GM21717 (cell line): Measurements from ENCODE around the gene CFHR4.
"Not testable (repeated sequence)": the region's sequence is repeated elsewhere in the genome, so short reads cannot be mapped to it uniquely, and the experiment has no call there.

Source experiments
- ATAC-seq: cut with Tn5 transposase; IDR thresholded peaks from one replicate; pipeline ENCODE4 v1.9.1; 2021; ENCODE audit warnings: mild to moderate bottlenecking, moderate library complexity; ENCODE audit not compliant: unreplicated experiment

CFHR4 gene

DNA sequence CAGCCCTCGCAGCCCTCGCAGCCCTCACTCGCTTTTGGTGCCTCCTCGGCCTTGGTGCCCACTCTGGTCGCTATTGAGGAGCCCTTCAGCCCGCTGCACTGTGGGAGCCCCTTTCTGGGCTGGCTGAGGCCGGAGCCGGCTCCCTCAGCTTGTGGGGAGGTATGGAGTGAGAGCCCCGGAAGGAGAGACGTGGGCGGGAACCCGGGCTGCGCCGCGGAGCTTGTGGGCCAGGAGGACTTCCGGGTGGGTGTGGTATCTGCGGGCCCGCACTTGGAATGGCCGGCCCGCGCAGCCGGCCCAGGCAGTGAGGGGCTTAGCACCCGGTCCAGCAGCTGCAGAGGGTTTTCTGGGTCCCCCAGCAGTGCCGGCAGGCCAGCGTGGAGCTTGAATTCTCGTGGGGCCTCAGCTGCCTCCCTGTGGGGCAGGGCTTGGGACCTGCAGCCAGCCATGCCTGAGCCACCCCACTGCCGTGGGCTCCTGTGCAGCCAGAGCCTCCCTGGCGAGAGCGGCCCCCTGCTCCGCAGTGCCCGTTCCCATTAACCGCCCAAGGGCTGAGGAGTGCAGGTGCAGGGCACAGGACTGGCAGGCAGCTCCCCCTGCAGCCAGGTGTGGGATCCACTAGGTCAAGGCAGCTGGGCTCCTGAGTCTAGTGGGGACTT lies 45.8 kb downstream of the CFHR4 start:
- ATAC-seq, result no peak

DNA sequence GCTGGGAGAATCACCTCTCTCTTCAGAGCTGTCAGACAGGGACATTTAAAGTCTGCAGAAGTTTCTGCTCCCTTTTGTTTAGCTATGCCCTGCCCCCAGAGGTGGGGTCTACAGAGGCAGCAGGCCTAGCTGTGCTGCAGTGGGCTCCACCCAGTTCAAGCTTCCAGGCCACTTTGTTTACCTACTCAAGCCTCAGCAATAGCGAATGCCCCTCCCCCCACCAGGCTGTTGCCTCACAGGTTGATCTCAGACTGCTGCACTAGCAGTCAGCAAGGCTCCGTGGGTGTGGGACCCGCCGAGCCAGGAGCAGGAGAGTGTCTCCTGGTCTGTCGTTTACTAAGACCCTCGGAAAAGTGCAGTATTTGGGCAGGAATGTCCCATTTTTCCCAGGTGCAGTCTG lies 53.6 kb downstream of the CFHR4 start:
- ATAC-seq, result not testable (repeated sequence)

DNA sequence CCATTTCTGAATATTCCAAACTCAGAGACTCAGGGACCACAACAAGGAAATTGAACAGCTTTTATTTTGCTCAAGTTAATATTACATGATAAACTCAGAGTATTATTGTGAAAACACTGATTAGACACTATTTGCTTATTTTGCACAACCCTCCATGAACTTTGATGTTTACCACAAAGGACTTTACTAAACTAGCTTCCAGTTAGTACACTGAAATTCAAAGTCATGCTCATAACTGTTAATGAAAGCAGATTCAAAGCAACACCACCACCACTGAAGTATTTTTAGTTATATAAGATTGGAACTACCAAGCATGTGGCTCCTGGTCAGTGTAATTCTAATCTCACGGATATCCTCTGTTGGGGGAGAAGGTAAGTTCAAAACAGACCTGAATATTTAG lies 55.7 kb downstream of the CFHR4 start, which contains the start of gene CFHR2:
CFHR2 (plus strand) TSS at position 171 of the 400 bp plus-strand sequence; CDS start at position 314, 143 bp downstream.
- ATAC-seq, result not testable (repeated sequence)

DNA sequence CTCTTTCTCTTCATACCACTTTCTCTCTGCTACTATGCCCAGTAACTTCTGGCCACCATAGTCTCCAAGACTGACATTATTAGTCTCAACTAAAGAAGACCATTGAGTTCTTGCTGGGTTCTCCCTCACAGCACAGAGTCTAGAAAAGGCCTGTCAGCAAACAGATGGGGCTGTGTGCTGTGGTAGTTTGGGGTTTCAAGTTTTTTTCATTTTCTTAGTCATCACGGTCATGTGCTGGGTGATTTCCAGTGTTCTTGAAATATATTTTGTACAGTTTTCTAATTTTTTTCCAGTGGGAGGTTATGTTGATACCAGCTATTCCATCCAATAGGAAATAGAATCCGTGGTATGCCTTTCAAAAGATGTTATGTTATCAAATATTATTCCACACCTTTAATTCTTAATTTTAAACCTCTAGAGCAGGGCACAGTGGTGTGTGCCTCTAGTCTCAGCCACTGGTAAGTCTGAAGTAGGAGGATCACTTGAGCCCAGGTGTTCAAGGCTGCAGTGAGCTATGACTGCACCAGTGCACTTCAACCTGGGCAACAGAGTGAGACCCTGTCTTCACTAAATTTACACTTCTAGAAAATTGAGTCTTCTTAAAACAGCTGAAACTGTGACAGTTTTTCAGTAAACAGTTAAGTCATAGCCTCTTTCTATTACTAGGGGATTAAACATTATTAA lies 64.0 kb downstream of the CFHR4 start:
- peak; percentile 91 for ATAC-seq

DNA sequence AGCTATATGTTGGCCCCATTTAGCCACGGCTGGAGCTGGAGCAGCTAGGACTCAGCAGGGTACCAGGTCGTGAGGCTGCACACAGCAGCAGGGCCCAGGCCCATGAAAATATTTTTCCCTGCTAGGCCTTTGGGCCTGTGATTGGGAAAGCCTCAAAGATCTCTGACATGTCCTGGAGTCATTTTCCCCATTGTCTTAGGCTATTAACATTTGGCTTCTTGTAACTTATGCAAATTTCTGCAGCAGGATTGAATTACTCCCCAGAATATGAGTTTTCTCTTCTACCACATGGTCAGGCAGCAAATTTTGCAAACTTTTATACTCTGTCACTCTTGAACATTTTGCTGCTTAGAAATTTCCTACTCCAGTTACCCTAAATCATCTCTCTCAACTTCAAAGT lies 66.9 kb downstream of the CFHR4 start:
- no peak for ATAC-seq

DNA sequence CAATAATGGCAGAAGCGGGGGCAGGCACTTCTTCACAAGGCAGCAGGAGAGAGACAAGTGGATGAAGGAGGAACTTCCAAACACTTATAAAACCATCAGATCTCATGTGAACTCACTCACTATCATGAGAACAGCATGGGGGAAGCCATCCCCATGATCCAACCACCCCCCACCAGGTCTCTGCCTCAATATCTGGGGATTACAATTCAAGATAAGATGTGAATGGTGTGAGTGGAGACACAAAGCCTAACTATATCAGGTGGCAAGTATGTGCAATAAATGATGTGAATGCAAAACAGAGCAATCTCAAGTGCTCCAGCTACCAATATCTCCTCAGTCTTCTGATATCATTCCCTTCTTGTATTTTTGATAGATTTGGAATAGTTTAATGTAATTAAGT lies 68.1 kb downstream of the CFHR4 start:
- no peak for ATAC-seq

DNA sequence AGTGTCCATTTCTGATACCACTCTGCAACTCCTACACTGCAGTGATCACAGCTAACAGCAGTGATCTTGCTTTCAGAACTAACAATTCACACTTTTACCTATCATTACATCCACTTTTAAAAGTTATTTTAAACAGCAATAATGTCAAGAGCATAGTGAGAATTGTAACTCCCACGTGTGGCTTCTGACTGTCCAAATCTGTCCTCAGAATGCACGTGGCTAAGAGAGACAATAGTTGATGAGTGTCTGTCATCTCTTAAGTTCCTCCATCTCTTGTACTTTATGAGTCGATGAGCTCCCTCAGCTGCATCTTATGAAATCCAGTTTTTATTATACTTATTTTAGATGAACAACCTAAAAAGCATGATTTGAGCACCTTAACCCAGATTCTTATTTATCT lies 73.0 kb downstream of the CFHR4 start:
- ATAC-seq, result peak; percentile 77
